Mesothelial cell of epicardium (in vitro differentiated cells): ENCODE data around the gene FKBP7. TPM values are rescaled to one million over a fixed set of nuclear protein-coding genes. Genes with fewer than 3 reads are reported as not detected.

Experiments
- DNase-seq, 2 experiments: peaks; one replicate each; pipeline ENCODE4 v3.0.0; 2021; ENCODE audit warnings: low spot score in 2 of 2; ENCODE audit not compliant: unreplicated experiment in 2 of 2
- H3K27ac Mint-ChIP-seq: 2 replicates; pipeline ENCODE4 v1.8.0; 2021; ENCODE audit warnings: mixed read lengths
- H3K27me3 Mint-ChIP-seq: 2 replicates; pipeline ENCODE4 v1.8.0; 2021; ENCODE audit warnings: low read depth, mixed read lengths
- H3K36me3 Mint-ChIP-seq: 2 replicates; pipeline ENCODE4 v1.8.0; 2021; ENCODE audit warnings: mixed read lengths
- H3K4me1 Mint-ChIP-seq: 2 replicates; pipeline ENCODE4 v1.8.0; 2021; ENCODE audit warnings: mixed read lengths
- H3K4me3 Mint-ChIP-seq: 2 replicates; pipeline ENCODE4 v1.8.0; 2021; ENCODE audit warnings: mild to moderate bottlenecking, moderate library complexity, mixed read lengths
- H3K9me3 Mint-ChIP-seq: 2 replicates; pipeline ENCODE4 v1.8.0; 2021; ENCODE audit warnings: mixed read lengths
- total RNA-seq: library from RNA; stranded (reverse); gene quantifications from 3 replicates; pipeline ENCODE4 v1.2.1, GENCODE V29; 2021
- TF ChIP-seq, protein P1 (sequence below): fragments of 200-600 bp; sonication (generic); IDR thresholded peaks from one replicate; pipeline ENCODE4 v1.5.0; 2021; ENCODE audit warnings: antibody characterized with exemption; ENCODE audit not compliant: unreplicated experiment

Gene FKBP7
- total RNA-seq, 1 donor from 2014 or later = 49.7 TPM

DNA sequence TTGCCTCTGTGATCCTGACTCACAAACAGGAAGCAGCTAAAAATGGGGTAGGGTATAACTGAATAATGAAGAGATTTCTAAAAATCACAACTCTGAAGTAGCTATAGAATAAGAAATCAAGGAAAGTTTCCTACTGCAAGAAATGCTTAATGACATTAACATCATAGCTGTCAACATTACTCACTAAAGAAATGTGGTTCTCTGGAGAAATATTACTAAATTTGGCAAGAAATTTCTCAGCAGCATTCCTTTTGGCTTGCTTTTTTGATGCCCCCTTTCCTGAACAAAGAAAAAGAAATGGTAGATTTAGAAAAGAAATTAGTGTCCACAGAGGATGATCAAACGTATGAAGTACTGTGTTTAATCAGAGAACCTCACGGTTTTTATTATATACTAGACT, 37.0 kb downstream of the FKBP7 start:
- H3K9me3 Mint-ChIP-seq = no peaks in the 10 kb centered on the region
- TF ChIP-seq, protein P1, sequence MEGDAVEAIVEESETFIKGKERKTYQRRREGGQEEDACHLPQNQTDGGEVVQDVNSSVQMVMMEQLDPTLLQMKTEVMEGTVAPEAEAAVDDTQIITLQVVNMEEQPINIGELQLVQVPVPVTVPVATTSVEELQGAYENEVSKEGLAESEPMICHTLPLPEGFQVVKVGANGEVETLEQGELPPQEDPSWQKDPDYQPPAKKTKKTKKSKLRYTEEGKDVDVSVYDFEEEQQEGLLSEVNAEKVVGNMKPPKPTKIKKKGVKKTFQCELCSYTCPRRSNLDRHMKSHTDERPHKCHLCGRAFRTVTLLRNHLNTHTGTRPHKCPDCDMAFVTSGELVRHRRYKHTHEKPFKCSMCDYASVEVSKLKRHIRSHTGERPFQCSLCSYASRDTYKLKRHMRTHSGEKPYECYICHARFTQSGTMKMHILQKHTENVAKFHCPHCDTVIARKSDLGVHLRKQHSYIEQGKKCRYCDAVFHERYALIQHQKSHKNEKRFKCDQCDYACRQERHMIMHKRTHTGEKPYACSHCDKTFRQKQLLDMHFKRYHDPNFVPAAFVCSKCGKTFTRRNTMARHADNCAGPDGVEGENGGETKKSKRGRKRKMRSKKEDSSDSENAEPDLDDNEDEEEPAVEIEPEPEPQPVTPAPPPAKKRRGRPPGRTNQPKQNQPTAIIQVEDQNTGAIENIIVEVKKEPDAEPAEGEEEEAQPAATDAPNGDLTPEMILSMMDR = no peak
- peaks cover 36% of the 10 kb centered on the region for H3K36me3 Mint-ChIP-seq
- H3K4me3 Mint-ChIP-seq = no peak overlapping the region
- no peaks in the 10 kb centered on the region for H3K27me3 Mint-ChIP-seq
- no peak for DNase-seq
- peaks cover 2% of the 10 kb centered on the region for H3K4me1 Mint-ChIP-seq
- H3K27ac Mint-ChIP-seq = no peak overlapping the region

DNA sequence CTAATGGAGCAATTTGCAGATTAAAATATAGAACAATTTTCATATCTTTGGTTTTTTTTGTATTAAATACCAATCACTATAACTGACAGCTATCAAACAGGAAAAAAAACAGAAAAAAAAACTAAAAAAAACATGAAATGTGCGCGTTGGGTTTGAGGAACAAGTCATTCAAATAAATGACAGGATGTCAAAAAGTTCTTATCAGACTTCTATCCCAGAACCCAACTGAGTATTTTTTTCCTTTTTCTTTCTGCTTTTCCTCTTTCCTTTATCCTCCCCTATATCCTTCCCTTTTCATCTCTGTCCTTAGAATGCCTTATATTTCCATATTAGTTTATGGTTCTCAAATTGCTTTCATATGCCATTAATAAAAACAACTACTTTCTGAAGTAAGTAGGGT, 41.7 kb downstream of the FKBP7 start:
- TF ChIP-seq, protein P1 = no peak
- DNase-seq = no peak
- no peaks in the 10 kb centered on the region for H3K9me3 Mint-ChIP-seq
- no peaks in the 10 kb centered on the region for H3K27me3 Mint-ChIP-seq
- H3K4me3 Mint-ChIP-seq = no peak overlapping the region
- peaks cover 2% of the 10 kb centered on the region for H3K4me1 Mint-ChIP-seq
- peaks cover 41% of the 10 kb centered on the region for H3K36me3 Mint-ChIP-seq
- no peak overlapping the region for H3K27ac Mint-ChIP-seq

DNA sequence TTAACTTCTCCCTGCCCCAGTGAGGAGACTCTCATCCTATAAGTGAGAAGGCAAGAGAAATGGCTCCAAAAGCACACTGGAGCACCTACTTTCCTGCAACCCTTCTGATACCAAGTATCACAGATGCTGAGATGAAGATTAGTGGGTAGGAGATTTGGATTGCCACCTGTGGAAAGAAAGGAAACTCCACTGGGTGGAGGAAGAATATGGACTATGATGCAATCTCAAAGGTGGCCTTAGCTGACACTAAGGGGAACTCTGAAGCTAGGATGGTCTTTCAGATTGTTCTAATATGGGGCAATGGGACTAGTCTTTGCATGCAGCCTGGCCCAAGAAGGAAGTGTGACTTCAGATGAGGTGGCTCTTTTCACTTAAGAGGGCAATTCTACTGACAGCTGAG, 49.1 kb downstream of the FKBP7 start:
- Mint-ChIP-seq H3K4me3 (no peak overlapping the region), H3K9me3 (peaks cover 24% of the 10 kb centered on the region), H3K27ac (no peak overlapping the region)

DNA sequence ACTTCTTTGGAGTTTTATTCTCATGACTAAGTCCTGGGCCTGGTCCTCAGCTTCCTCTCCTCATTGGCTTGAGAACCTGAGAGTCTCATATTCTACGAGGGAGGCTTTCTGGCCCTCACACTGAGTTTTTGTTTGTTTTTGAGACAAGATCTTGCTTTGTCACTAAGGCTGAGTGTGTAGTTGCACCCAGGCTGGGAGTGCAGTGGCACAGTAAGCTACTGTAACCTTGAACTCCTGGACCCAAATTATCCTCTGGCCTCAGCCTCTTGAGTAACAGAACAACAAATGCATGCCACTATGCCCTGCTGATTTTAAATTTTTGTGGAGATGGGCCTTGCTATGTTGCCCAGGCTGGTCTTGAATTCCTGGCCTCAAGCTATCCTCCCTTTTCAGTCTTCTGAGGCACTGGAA, 50.0 kb downstream of the FKBP7 start:
- peaks cover 60% of the 10 kb centered on the region for H3K36me3 Mint-ChIP-seq
- H3K4me3 Mint-ChIP-seq = no peak overlapping the region
- H3K4me1 Mint-ChIP-seq = no peaks in the 10 kb centered on the region
- H3K27me3 Mint-ChIP-seq = no peaks in the 10 kb centered on the region
- DNase-seq = no peak
- no peak overlapping the region for H3K27ac Mint-ChIP-seq
- H3K9me3 Mint-ChIP-seq = peaks cover 30% of the 10 kb centered on the region
- TF ChIP-seq, protein P1 = no peak

More for the DNA sequence above, 49.1 kb downstream of the FKBP7 start:
- H3K27me3 Mint-ChIP-seq = no peaks in the 10 kb centered on the region
- TF ChIP-seq, protein P1 = no peak
- DNase-seq = no peak
- H3K36me3 Mint-ChIP-seq = peaks cover 61% of the 10 kb centered on the region
- H3K4me1 Mint-ChIP-seq = no peaks in the 10 kb centered on the region

DNA sequence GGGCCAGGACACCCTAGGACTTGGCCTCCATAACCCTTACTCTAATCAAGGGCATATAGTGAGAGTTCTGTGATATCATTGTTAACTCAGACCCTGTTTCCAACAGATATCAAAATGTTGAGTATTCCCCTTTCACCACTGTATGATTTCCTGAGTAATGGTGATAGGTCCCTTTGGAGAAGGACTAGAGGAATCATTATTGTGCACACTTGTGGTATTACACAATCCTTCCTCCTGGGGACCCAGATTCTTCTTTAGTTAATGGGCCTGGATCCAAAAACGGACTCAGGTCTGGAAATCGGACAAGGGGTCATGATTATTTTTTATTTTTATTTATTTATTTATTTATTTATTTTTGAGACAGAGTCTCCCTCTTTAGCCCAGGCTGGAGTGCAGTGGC, 50.9 kb downstream of the FKBP7 start:
- H3K4me3 Mint-ChIP-seq = no peak overlapping the region
- peaks cover 30% of the 10 kb centered on the region for H3K9me3 Mint-ChIP-seq
- no peak overlapping the region for H3K27ac Mint-ChIP-seq
- TF ChIP-seq, protein P1 = no peak
- peaks cover 54% of the 10 kb centered on the region for H3K36me3 Mint-ChIP-seq
- no peaks in the 10 kb centered on the region for H3K4me1 Mint-ChIP-seq
- H3K27me3 Mint-ChIP-seq = no peaks in the 10 kb centered on the region
- DNase-seq = no peak

DNA sequence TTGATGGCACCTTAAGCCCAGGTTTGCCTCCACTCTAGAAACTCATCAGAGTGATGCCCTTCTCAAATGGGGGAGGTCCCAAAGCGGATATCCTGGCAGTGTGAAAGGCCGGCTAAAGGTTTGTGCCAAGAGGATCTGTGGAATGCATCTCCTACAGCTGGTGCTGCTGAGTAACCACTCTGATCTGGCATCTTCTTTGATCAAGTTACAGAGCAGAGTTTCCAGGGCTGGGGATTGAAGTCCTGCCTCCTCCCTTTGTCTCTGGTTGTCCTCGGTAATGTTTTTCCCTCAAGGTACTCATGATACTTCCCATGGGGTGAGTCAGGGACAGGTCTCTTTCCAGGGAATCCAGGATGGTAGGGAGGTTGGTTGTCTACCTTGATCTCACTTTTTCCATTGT, 52.0 kb downstream of the FKBP7 start:
- H3K36me3 Mint-ChIP-seq = peaks cover 45% of the 10 kb centered on the region
- H3K4me3 Mint-ChIP-seq = no peak overlapping the region
- H3K9me3 Mint-ChIP-seq = peaks cover 30% of the 10 kb centered on the region
- no peaks in the 10 kb centered on the region for H3K27me3 Mint-ChIP-seq
- no peaks in the 10 kb centered on the region for H3K4me1 Mint-ChIP-seq
- TF ChIP-seq, protein P1 = no peak
- H3K27ac Mint-ChIP-seq = no peak overlapping the region
- DNase-seq = no peak
